B cell (primary cell): ENCODE measurements around the gene WNT9B. TPM values are rescaled to one million over a fixed set of nuclear protein-coding genes. Genes with fewer than 3 reads are reported as not detected.

Experiments
- ATAC-seq: fragments of 200-7000 bp; cut with Tn5 transposase; one replicate; pipeline ENCODE4 v1.10.0; 2021; ENCODE audit warnings: low read depth, mild to moderate bottlenecking, moderate number of reproducible peaks, moderate library complexity
- CTCF ChIA-PET: fragments of 350-600 bp; sonication (Branson Sonifier 250); formaldehyde crosslinking; loops from one replicate; lab custom pipeline; 2021; ENCODE audit warnings: antibody characterized with exemption, inconsistent platforms; lab: Charles Lee
- POLR2A ChIA-PET: fragments of 350-600 bp; sonication (Branson Sonifier 250); formaldehyde crosslinking; loops from one replicate; lab custom pipeline; 2021; ENCODE audit warnings: antibody characterized with exemption; lab: Charles Lee
- DNase-seq: peaks from one replicate; pipeline ENCODE4 v3.0.0; 2013
- H2AFZ ChIP-seq: 2 replicates; pipeline ENCODE4 v1.6.1; 2012; ENCODE audit warnings: mild to moderate bottlenecking, low read depth, low read length; ENCODE audit not compliant: insufficient read depth, poor library complexity, severe bottlenecking
- H3K27ac ChIP-seq, 2 donors: 1 replicate in 1 of 2; 2 replicates in 1 of 2; pipeline ENCODE4 v1.5.1; 2012 to 2013; ENCODE audit warnings: low read length in 2 of 2, mild to moderate bottlenecking in 2 of 2, moderate library complexity in 1 of 2
- H3K27me3 ChIP-seq, 4 experiments: fragments of 200-600 bp in 1 of 4; sonication (generic) in 1 of 4; replicated peaks in 1 of 4; 1 replicate in 2 of 4; 2 replicates in 2 of 4; pipeline versions ENCODE4 v1.6.1 to v1.7.0; 2013 to 2016; ENCODE audit warnings: low read length in 3 of 4, mild to moderate bottlenecking in 2 of 4, mixed read lengths in 1 of 4, moderate library complexity in 1 of 4; ENCODE audit not compliant: insufficient read depth in 4 of 4, control insufficient read depth in 3 of 4; ENCODE audit errors: control extremely low read depth in 1 of 4
- H3K36me3 ChIP-seq, 2 experiments: replicated peaks in 1 of 2; 1 replicate in 1 of 2; 2 replicates in 1 of 2; pipeline versions ENCODE4 v1.6.1 to v1.7.1; 2013; ENCODE audit warnings: low read length in 1 of 2; ENCODE audit not compliant: insufficient read depth in 2 of 2, control insufficient read depth in 1 of 2; ENCODE audit errors: control extremely low read depth in 1 of 2, extremely low read depth in 1 of 2
- H3K4me1 ChIP-seq, 2 donors: fragments of 200-600 bp in 1 of 2; sonication (generic) in 1 of 2; 1 replicate in 1 of 2; 2 replicates in 1 of 2; pipeline versions ENCODE4 v1.5.1 to v1.6.1; 2013 to 2017; ENCODE audit warnings: low read length in 2 of 2; ENCODE audit not compliant: control insufficient read depth in 2 of 2, insufficient read depth in 2 of 2
- H3K4me2 ChIP-seq: replicated peaks from 2 replicates; pipeline ENCODE3; 2012; ENCODE audit warnings: mild to moderate bottlenecking, low read depth, low read length; ENCODE audit not compliant: poor library complexity, severe bottlenecking
- H3K4me3 ChIP-seq, 5 experiments: fragments of 200-600 bp in 1 of 5; sonication (generic) in 1 of 5; 1 replicate in 3 of 5; 2 replicates in 2 of 5; pipeline versions ENCODE4 v1.5.1 to v1.7.0; 2011 to 2016; ENCODE audit warnings: low read length in 4 of 5, mild to moderate bottlenecking in 4 of 5, low read depth in 2 of 5, control low read depth in 1 of 5, moderate library complexity in 1 of 5; ENCODE audit not compliant: insufficient read depth in 1 of 5; ENCODE audit errors: control extremely low read depth in 1 of 5, extremely low read depth in 1 of 5
- H3K79me2 ChIP-seq: fragments of 200-600 bp; sonication (generic); one replicate; pipeline ENCODE4 v1.6.0; 2016; ENCODE audit warnings: low read length; ENCODE audit not compliant: control insufficient read depth, insufficient read depth
- H3K9ac ChIP-seq: fragments of 200-600 bp; sonication (generic); 2 replicates; pipeline ENCODE4 v1.6.1; 2017; ENCODE audit warnings: mild to moderate bottlenecking, low read length, moderate library complexity
- H3K9me3 ChIP-seq, 3 donors: one replicate each; pipeline versions ENCODE4 v1.6.1 to v1.7.1; 2013; ENCODE audit warnings: low read length in 2 of 3; ENCODE audit not compliant: control insufficient read depth in 2 of 3, insufficient read depth in 1 of 3; ENCODE audit errors: control extremely low read depth in 1 of 3
- H4K20me1 ChIP-seq: 2 replicates; pipeline ENCODE4 v1.6.0; 2012; ENCODE audit warnings: mild to moderate bottlenecking, low read length; ENCODE audit not compliant: insufficient read depth, control insufficient read depth, poor library complexity, severe bottlenecking
- H3K27ac Mint-ChIP-seq: one replicate; pipeline ENCODE4 v1.8.0; 2021; ENCODE audit warnings: mixed read lengths
- H3K27me3 Mint-ChIP-seq: one replicate; pipeline ENCODE4 v1.8.0; 2021; ENCODE audit warnings: mixed read lengths
- H3K4me1 Mint-ChIP-seq: one replicate; pipeline ENCODE4 v1.8.0; 2021; ENCODE audit warnings: mixed read lengths
- H3K4me3 Mint-ChIP-seq: one replicate; pipeline ENCODE4 v1.8.0; 2021; ENCODE audit warnings: mixed read lengths
- H3K9me3 Mint-ChIP-seq: one replicate; pipeline ENCODE4 v1.8.0; 2022; ENCODE audit warnings: mixed read lengths; ENCODE audit not compliant: insufficient read depth
- CTCF ChIP-seq: fragments of 200-600 bp; IDR thresholded peaks from one replicate; pipeline ENCODE4 v1.8.0; 2022; ENCODE audit warnings: antibody characterized with exemption, mild to moderate bottlenecking
- EZH2 ChIP-seq: IDR thresholded peaks from 2 replicates; pipeline ENCODE4 v1.6.1; 2012; ENCODE audit warnings: borderline replicate concordance, low read depth, mild to moderate bottlenecking, moderate library complexity, low read length; ENCODE audit not compliant: insufficient read depth, poor library complexity, severe bottlenecking
- WGBS: methylation state at CpG from one replicate; pipeline ENCODE4 v1.1.5; 2013; ENCODE audit warnings: missing lambda C conversion rate; ENCODE audit not compliant: insufficient coverage; 5-methylcytosine and 5-hydroxymethylcytosine counted together
- intact Hi-C: fragments of 100-400 bp; cut with micrococcal nuclease; formaldehyde crosslinking; loops from one replicate; pipeline ENCODE4 v1.10.0; 2022
- polyA plus RNA-seq: library from polyadenylated mRNA; depleted of rRNA; stranded (reverse); fragments of >200 nt; gene quantifications from 2 replicates; pipeline ENCODE4 v1.2.3, GENCODE V29; 2012
- total RNA-seq, 2 donors: library from RNA; stranded (reverse); fragments of 120-200 nt in 1 of 2; gene quantifications; 1 replicate in 1 of 2; 2 replicates in 1 of 2; pipeline versions ENCODE4 v1.2.3 to v1.2.4, GENCODE V29; 2013 to 2022

Gene WNT9B
- total and polyA plus RNA-seq, 2 donors (not counting 1 experiment from before 2014, with no cell fraction given): not detected

DNA sequence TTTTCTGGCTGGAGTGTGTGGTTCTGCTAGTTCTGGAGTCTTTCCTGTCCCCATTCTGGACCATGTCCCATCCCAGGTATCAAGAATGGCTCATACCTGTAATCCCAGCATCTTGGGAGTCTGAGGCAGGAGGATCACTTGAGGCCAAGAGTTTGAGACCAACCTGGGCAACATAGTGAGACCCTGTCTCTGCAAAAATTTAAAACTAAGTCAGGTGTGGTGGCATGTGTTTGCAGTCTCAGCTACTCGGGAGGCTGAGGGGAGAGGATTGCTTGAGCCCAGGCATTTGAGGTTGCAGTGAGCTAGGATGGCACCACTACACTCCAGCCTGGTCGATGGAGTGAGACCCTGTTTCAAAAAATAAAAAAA, 17.6 kb upstream of the WNT9B start:
- no peak for TF ChIP-seq CTCF
- TF ChIP-seq EZH2: no peak
- Histone ChIP-seq H3K9me3 (no peaks in the 10 kb centered on the region), H3K27ac (no peak overlapping the region), H3K27me3 (peaks cover 0 to 4% (median 1%) of the 10 kb centered on the region in 4 experiments), H3K36me3 (no peaks in the 10 kb centered on the region), H3K4me1 (no peaks in the 10 kb centered on the region), H2AFZ (no peak overlapping the region), H3K4me2 (no peak overlapping the region), H4K20me1 (no peaks in the 10 kb centered on the region), H3K79me2 (no peaks in the 10 kb centered on the region), H3K4me3 (no peak overlapping the region), H3K9ac (no peak overlapping the region)
- ATAC-seq (no peak), DNase-seq (no peak)
- H3K4me3 Mint-ChIP-seq: no peak overlapping the region
- H3K4me1 Mint-ChIP-seq: peaks cover 4% of the 10 kb centered on the region
- H3K9me3 Mint-ChIP-seq: no peaks in the 10 kb centered on the region
- 93% methylated on average over 2 of the region's 2 CpGs for WGBS
- no peak overlapping the region for H3K27ac Mint-ChIP-seq
- ChIA-PET CTCF (interaction anchor here (1.5 kb wide), 1 partner anchor 97 kb away, joined by 3 read pairs; no protein-coding TSS in a partner anchor), POLR2A (no interaction called here)
- peaks cover 17% of the 10 kb centered on the region for H3K27me3 Mint-ChIP-seq
- intact Hi-C loops: no loop called here

- Histone ChIP-seq H3K79me2 (no peaks in the 10 kb centered on the region), H3K9me3 (peaks cover 0 to 3% (median 0%) of the 10 kb centered on the region in 3 donors), H3K4me2 (no peak overlapping the region), H3K4me1 (no peaks in the 10 kb centered on the region), H3K4me3 (no peak overlapping the region), H4K20me1 (no peaks in the 10 kb centered on the region), H3K27ac (no peak overlapping the region), H3K9ac (no peak overlapping the region), H2AFZ (no peak overlapping the region), H3K27me3 (peaks cover 0 to 4% (median 1%) of the 10 kb centered on the region in 4 experiments), H3K36me3 (no peaks in the 10 kb centered on the region)
- 100% methylated on average over 1 of the region's 3 CpGs for WGBS
- peaks cover 18% of the 10 kb centered on the region for H3K27me3 Mint-ChIP-seq
- POLR2A ChIA-PET: no interaction called here
- DNase-seq (no peak), ATAC-seq (no peak)
- TF ChIP-seq EZH2 (no peak), CTCF (no peak)
- intact Hi-C loops: no loop called here
- CTCF ChIA-PET: interaction anchor here (1.2 to 1.5 kb wide), 2 partner anchors 24 to 98 kb away, joined by 3 to 4 read pairs; no protein-coding TSS in a partner anchor
- H3K27ac Mint-ChIP-seq: no peak overlapping the region
- no peak overlapping the region for H3K4me3 Mint-ChIP-seq
- peaks cover 4% of the 10 kb centered on the region for H3K4me1 Mint-ChIP-seq
- H3K9me3 Mint-ChIP-seq: no peaks in the 10 kb centered on the region
These were observed 16.5 kb upstream of the WNT9B start for GRCh38 chr17:46834846-46835245.
